Glomerular endothelial cell (primary cell): ENCODE measurements around the gene GPR156. TPM values are rescaled to one million over a fixed set of nuclear protein-coding genes. Genes with fewer than 3 reads are reported as not detected.

ENCODE experiments used
- DNase-seq: peaks from one replicate; pipeline ENCODE4 v3.0.0-alpha.2; 2011; ENCODE audit warnings: low read depth, low spot score; ENCODE audit errors: extremely low read depth
- total RNA-seq: library from RNA; depleted of rRNA; stranded (reverse); fragments of >200 nt; gene quantifications from 2 replicates; pipeline ENCODE4 v1.2.3, GENCODE V29; 2015

Gene GPR156
- total RNA-seq, 1 donor from 2014 or later = 0.76 TPM

DNA sequence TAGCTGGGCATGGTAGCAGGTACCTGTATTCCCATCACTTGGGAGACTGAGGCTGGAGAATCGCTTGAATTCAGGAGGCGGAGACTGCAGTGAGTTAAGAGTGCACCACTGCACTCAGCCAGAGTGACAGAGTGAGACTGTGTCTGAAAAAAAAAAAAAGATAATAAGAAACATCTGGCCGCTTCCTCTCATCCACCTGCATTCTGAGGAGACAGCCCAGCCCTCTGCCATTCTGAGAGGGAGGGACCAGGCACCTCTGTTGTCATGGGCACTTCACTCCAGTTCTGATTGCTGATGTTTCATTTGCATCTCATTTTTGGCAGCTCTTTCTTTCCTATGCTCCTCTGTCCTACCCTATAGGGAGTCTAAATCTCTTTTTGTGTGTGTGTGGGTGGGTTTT, 154.4 kb downstream of the GPR156 start:
- no peak for DNase-seq

DNA sequence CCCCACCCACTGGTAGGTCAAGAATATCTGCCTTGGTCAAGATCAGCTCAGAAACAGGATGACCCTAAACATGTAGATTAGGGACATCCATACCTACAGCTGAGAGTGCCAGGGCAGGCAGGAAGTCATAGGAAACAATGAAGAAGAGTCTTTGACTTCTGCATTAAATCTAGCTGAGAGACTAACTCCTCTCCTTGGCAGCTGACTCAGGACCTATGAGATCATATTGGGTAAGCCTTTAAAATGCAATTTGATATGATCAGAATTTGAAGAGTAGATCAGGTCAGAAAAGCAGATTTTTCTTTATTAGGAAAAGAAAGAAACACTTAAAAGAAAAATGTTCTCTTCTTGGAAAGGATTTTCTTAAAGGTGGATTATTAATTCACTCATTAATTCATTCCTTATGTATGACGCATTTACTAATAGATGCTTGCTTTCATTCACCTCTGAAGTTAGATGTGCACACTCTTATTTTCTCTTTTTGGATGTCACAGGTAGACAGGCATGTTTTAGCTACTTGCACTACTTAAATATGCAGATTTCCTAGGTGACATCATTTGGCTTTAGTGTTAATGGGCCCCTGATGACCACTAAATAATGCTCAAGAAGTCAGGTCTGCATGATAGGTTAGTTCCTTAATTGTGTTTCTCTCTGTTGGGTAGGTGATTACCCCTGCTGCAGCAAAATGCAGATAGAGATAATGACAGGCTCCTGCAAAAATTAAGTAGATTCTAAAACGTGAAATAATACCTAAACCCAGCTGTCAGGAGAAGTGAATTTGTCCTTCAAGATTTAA, 155.1 kb downstream of the GPR156 start:
- no peak for DNase-seq

DNA sequence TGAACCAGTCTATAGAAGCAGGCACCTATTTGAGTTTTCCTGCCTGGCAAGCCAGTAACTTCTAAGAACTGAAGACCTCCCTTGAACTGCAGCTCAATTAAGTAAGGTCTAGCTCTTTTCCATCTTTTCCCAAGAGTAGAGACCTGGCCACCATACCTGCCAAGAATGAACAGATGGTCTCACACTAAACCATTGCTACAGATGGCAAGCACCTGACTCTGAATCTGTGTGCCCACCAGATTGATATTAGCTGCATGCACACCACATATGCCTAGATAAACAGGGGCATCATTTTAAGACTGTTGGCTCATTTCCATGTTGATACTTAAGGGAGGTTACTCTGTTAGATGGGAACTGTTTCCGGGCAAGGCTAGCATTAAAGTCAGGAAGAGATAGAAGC, 156.0 kb downstream of the GPR156 start:
- DNase-seq = no peak

GRCh38 chr3:120125992-120126391, 159.0 kb downstream of the GPR156 start:
- no peak for DNase-seq

DNA sequence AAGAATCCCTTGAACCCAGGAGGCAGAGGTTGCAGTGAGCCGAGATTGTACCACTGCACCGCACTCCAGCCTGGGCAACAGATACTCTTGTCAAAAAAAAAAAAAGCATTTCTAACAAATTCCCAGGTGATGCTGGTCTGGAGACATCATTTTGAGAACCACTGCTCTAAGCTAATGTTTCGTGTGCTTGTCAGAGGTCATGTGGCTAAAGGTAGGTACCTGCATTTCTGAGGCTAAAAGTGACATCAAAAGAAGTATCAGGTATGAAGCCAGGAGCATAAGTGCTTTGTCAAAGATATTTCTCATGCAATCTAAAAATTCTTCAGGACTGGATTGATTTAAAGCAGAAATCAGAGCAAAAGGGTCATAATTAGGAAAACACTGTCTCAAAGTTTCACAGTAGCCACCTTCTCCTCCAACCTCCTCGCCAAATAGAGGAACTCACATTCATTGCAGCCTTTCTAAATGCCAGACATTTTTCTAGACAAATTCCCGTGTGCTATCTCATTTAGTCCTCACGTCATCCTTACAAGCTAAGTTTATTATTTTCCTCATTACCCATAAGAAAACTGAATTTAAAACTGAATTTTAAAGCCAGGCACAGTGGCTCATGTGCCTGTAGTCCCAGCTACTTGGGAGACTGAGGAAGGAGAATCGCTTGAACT, 165.0 kb downstream of the GPR156 start:
- no peak for DNase-seq

Other genes with a start within 250 kb of the GPR156 start
- 50.9 and 66.8 TPM in 2 replicates for gene GSK3B, start 190.8 kb downstream of the GPR156 start, total RNA-seq
- 14.9 and 17.7 TPM in 2 replicates for gene LRRC58, start 64.1 kb upstream of the GPR156 start, total RNA-seq
- 311 and 489 TPM in 2 replicates for gene FSTL1, start 165.8 kb upstream of the GPR156 start, total RNA-seq